CD4-positive, alpha-beta T cell treated with Interleukin-1 beta for 1 hour (primary cell): ENCODE measurements around the gene CATSPER2.
"Not testable (repeated sequence)": the region's sequence is repeated elsewhere in the genome, so short reads cannot be mapped to it uniquely, and the experiment has no call there.

Experiments
- DNase-seq, 2 donors: peaks; one replicate each; pipeline ENCODE4 v3.0.0-alpha.2; 2020 to 2022

Gene CATSPER2

GRCh38 chr15:43592841-43593240, 55.8 kb downstream of the CATSPER2 start:
- DNase-seq: not testable (repeated sequence)

DNA sequence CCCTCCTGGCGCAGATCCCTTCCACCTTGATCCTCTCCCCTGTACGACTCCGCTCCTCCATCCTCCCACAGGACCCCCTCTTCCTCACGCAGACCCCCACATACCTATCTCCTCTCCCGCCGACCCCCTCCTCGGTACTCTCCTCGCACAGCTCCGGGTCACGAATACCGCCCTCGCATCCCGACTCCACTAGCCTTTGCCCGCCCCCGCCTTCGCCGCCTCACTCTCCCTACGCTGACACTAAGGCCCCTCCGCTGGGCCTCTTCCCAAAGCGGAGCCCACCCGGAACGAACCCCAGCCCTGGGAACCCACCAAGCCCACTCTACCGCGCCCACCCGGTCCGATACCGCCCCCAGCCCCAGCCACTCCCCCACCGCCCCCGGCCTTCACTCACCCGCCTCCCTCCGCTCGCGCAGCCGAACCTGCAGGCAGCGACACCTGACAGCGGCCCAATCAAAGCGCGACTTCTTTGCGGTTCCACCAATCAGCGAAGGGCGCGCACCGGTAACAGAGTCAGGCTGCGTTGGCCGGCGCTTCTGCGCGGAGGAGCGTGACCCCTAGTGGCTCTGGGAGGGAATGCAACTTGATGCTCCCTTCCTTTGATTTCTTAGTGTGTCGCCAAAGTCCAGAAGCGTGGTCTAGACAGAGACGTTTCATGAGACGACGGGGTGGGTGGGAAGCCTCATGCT, 58.7 kb downstream of the CATSPER2 start, which contains the start of gene PPIP5K1:
Gene PPIP5K1 (minus strand): TSS at position 431 of the 689 bp plus-strand sequence. CDS start 5,704 bp downstream, outside the sequence.
- not testable (repeated sequence) for DNase-seq
